ENCODE results near the gene SRPRA.

The SRPRA gene

DNA sequence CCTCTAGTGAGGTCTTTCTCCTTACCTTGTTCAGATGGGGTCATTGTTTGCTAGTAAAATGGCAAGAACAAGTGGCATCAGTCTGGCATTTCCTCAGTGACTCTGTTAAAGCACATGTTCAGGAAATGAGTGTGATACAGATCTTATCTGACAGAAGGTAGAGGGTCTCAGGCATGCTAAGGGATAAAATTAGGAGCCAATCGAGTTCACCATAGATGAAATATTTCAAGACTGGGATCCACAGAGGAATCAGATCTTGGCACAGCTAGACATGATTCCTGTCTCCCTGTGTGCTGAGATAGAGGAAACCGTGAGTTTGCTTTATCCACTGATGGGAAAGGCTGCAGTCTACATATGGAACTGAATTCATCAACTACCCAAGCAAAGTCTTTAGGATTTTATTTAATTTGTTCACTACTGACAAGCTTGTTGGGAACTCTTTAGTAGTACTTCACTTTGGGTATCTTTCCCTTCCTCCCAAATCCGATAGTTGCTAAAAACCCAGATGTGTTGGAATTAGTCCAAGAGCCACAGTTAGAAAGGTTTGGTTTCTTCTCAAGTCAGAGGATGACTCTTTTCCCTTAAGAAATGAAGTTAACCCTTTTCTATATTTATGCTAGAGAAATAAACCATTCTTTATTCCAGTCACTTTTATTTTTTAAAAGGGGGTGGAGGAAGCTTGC lies 38.7 kb downstream of the SRPRA start:
- no peak for DNase-seq

DNA sequence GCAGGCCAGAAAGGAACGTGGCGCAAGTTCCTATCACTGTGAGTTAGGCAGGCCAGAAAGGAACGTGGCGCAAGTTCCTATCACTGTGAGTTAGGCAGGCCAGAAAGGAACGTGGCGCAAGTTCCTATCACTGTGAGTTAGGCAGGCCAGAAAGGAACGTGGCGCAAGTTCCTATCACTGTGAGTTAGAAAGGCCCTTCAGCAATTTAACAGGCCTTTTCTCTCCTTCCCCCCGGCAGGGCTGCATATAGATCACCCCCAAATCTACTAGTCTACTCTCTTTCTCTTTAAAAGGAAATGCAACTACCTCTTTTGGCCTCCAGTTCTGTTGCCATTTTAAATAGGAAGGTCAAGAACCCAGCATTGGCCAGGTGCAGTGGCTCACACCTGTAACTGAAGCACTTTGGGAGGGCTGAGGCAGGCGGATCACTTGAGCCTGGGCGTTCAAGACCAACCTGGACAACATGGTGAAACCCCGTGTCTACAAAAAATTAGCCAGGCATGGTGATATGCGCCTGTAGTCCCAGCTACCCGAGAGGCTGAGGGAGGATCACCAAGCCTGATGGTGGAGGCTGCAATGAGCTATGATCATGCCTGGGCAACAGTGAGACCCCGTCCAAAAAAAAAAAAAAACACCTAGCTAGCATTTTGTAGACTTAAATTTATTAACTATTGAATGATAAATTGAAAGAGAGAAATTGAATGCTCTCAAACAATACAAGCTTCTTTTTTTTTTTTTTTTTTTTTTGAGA lies 42.2 kb downstream of the SRPRA start:
- DNase-seq, result no peak

DNA sequence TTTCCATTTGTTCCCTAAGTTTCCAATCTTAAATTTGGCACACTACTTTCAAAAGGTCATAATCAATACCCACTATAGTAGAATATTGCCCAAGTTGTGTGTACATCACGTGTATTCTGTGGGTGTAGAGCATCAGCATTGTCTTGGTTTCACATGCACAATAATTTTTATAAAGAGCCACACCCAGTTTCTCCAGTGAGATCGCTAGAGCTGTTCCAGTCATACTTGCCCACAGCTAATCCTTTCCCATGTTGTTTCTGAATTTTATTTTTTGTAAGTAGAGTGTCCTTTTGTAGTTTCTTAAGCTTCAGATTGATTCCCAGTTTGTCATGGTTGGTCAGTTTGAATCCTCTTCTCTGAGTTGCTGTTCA lies 43.4 kb downstream of the SRPRA start:
- no peak for DNase-seq

DNA sequence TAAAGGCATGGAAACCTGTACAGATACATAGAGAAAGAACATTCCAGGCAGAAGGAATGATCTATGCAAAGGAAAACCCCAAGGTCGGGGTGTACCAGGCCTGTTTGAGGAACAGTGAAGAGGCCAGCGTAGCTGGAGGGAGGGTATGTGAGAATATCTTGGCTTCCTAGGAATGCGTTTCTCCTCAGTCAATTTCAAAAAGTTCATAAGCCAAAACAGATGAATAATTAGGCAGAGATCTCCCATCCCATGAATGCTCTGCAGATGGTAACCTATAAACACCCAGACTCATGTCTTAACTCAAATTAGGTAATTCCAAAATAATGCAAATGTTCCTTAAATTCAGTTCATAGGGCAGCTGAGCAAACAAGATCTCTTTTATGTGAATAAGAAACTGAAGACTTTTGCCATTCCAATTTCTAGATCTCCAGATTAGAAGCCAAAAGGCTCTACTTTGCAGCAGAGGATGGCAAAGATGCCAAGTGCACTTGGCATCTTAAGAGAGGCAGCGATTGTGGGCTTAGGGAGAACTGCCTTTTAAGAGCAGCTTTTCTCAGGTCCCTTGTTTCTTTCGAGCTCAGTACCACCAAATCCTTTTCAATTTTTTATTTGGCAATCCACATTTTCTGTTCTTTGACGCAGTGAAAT lies 43.9 kb downstream of the SRPRA start:
- DNase-seq, result no peak

DNA sequence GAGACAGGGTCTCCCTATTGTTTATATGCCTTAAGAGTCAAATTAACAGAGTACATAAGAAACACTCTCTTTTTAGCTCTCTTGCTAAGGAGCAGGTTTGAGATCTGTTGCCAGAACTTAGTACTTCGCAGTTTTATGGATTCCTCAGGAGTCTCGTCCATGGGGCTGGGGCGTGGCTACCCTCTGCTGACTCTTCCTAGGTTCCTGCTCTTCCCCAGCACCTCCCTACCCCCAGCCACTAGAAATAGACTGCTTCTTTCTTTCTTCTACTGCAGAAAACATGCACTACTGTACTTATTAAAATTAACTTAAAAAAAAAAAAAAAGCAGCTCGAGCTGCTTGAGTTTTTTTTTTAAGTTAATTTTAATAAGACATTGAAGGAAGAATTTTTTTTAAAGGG lies 49.1 kb downstream of the SRPRA start:
- DNase-seq, result no peak

DNA sequence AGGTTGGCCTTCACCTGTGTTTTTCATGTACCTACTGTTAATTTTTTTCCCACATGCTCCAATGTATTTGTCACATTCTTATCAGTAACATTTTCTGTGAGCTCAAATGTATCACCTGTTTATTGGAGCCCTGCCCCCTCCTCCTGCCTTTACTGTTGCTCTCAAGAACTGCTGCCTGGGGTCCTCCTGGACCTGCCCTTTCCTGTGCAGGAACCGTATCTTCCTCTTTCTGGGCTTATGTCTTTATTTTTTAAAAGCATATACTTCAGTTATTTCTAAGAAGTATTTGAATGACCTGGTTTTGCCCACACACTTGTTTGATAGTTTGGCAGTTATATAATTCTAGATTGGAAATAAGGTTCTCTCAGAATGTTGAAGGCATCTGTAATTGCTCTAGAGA lies 51.2 kb downstream of the SRPRA start:
- no peak for DNase-seq

DNA sequence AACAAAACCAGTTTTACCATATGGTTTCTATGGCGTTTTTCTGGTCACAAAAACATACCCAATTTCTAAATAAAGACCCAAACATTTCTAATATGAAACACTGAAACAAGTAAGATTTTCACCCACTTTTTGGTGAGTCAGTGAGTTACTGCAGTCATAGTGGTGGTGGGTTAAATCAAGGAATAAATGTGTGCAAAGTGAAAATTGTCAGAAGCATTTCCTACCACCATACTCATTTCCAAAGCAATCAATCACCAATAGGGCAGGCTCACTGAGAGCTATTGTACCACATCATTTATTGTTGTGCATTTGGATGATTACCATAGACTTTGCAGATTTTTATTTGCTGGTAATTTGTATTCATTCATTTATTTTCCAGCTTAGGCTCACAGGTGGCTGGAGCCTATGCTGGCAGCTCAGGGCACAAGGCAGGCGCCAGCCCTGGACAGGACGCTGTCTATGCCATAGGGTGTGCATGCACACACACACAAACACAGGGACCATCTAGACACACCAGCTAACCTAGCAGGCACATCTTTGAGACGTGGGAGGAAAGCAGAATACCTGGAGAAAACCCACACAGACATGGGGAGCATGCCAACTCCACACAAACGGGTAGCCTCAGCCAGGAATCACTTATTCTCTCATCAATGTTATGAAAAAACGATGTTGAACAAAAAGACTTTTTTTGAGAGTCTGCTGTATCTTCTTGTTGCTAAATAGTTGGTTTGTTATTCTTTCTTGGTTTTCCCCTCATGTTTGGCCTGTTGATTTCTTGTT lies 52.0 kb downstream of the SRPRA start:
- DNase-seq, result no peak

DNA sequence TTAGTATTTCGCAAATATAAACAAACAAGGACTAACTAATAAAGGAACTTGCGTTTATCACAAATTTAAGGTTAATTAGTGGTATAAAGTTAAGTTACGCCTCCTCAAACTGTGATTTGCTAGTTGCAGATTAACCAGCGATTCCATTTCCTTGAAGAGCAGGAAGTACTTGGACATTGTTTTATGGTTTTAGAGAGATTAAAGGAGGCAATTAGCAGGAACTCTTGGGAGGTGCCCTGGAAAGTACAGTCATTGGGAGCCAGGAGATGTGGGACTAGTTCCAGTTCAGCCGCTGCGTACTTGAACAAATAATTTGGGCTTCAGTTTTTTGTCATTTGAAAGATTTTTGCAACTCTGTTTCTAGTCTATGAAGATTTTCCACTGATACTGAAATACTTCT lies 53.9 kb downstream of the SRPRA start:
- DNase-seq, result no peak

DNA sequence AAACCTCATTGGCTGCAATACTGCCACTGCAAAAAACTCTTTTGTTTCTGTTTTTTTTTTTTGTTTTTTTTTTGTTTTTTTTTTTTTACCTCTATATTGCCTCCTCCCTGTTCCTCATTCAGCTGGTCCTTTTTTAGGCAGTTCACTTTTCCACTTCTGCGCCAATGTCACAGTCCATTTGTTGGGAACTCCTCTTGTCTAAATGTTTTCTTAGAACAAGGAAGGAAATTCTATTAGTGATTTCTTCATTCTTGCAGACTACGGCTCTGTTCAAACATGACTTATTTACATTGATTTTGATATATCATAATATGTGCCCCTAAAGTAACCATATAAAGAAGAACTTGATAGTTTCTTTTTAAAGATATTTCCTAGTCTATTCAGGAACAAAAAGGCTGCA lies 54.3 kb downstream of the SRPRA start:
- peak; percentile 25 for DNase-seq

All from suppressor macrophage treated with lipopolysaccharide for 4 hours (primary cell).